ENCODE measurements around the gene MAN2B2. TPM values are rescaled to one million over a fixed set of nuclear protein-coding genes. Genes with fewer than 3 reads are reported as not detected.

The MAN2B2 gene
- total RNA-seq, 1 experiment from 2014 or later, result 12.1 TPM

- DNase-seq (ENCODE audit: low spot score), result no peak
Measured at GRCh38 chr4:6592804-6593563, 18.0 kb downstream of the MAN2B2 start.

DNA sequence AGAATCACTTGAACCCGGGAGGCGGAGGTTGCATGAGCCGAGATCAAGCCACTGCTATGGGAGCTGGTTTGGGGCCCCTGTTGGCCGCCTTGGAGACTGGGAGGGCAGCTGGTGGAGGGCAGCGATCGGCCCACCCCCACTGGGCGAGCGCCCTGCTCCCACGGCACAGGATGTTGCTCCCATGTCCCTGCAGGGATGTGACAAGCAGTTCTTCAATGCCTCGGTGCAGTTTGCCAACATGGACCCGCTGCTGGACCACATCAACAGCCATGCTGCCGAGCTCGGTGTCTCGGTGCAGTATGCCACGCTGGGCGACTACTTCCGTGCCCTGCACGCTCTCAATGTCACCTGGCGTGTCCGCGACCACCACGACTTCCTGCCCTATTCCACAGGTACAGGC, 19.4 kb downstream of the MAN2B2 start:
- no peak for DNase-seq (ENCODE audit: low spot score)

DNA sequence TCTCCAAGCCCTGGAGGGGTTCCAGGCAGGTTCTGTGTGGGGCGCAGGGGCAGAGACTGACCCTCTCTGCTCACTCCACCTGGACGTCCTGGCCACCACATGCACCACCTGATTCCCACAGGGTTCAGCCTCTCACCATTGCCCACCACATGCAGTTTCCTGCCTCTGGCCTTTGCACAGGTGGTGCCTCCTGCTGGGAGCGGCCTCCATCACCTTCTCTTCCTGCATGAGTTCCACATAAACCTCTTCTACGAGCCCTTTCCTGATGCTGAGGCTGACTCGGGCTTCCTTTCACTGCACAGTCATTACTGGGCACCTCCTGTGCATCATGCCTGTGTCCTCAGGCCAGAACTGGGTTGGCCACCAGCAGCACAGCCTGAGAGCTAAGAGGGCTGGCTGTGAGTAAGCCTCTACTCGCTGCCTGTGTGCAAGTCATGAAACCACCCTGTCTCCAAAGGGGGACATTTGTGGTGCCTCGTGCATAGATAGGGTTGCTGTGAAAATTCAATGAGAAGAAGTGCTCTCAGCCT, 19.9 kb downstream of the MAN2B2 start:
- no peak for DNase-seq (ENCODE audit: low spot score)

GRCh38 chr4:6595897-6596537, 21.0 kb downstream of the MAN2B2 start:
- peak; percentile 4 for DNase-seq (ENCODE audit: low spot score)

DNA sequence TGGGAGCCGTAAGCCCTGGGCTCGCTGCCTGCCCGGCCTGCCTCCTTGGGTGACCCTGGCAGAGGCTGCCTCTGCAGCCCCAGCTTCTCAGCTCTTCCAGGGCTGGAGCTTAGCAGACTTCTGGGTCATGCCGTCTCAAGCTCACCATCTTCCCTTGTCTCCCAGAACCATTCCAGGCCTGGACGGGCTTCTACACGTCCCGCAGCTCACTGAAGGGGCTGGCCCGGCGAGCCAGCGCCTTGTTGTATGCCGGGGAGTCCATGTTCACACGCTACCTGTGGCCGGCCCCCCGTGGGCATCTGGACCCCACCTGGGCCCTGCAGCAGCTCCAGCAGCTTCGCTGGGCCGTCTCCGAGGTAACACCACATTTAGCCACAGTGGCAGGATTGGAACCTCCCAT, 22.0 kb downstream of the MAN2B2 start:
- no peak for DNase-seq (ENCODE audit: low spot score)

DNA sequence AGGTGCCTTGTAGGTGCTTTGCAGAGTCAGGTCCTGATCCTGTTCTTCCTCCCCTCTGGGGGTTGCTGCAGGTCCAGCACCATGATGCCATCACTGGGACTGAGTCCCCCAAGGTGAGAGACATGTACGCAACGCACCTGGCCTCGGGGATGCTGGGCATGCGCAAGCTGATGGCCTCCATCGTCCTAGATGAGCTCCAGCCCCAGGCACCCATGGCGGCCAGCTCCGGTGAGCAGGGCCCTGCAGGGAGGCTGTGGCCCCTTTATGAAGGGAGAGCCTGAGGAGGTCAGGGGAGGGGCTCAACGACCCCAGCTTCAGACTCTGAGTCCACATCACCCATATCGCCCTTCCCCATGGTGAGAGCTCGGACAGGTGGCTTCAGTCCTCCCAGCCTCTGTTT, 23.1 kb downstream of the MAN2B2 start:
- no peak for DNase-seq (ENCODE audit: low spot score)

- no peak for DNase-seq (ENCODE audit: low spot score)
Measured at GRCh38 chr4:6598641-6599040, 23.7 kb downstream of the MAN2B2 start.

GRCh38 chr4:6601661-6602250, 26.8 kb downstream of the MAN2B2 start:
- DNase-seq (ENCODE audit: low spot score), result no peak

DNA sequence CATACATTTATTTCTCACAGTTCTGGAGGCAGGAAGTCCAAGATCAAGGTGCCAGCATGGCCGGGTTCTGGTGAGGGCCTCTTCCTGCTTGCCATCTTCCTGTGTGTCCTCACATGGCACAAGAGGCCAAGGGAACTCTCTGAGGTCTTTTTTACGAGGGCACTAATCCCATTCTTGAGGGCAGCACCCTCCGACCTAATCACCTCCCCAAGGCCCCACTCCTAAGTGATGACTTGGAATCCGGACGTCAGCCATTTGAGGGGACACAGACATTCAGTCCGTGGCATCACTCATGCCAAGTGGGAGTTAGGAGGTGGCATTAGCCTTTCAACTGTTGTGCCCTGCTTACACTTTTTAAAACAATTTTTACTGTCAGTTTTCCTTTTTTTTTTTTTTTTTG, 27.3 kb downstream of the MAN2B2 start:
- no peak for DNase-seq (ENCODE audit: low spot score)

- DNase-seq (ENCODE audit: low spot score), result no peak
Measured at GRCh38 chr4:6603128-6603527, 28.1 kb downstream of the MAN2B2 start.

DNA sequence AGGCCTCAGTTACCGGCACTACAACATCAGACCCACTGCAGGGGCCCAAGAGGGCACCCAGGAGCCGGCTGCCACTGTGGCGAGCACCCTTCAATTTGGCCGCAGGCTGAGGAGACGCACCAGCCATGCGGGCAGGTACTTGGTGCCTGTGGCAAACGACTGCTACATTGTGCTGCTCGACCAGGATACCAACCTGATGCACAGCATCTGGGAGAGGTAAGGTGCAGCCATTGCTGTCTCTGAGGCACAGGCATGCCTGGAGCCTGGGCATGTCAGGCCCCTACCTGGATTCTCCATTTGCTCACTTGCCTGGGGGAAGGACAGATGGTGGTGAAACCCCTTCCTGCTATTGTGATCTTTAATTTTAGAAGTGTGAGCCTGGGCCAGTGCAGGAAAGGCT, 30.1 kb downstream of the MAN2B2 start:
- DNase-seq (ENCODE audit: low spot score), result no peak

GRCh38 chr4:6605605-6606004, 30.6 kb downstream of the MAN2B2 start:
- no peak for DNase-seq (ENCODE audit: low spot score)

- DNase-seq (ENCODE audit: low spot score), result no peak
Measured at GRCh38 chr4:6606465-6607235, 31.7 kb downstream of the MAN2B2 start.

- DNase-seq (ENCODE audit: low spot score), result no peak
Measured at GRCh38 chr4:6607368-6608055, 32.5 kb downstream of the MAN2B2 start.

GRCh38 chr4:6608758-6609414, 33.9 kb downstream of the MAN2B2 start:
- DNase-seq (ENCODE audit: low spot score), result peak; percentile 18

DNA sequence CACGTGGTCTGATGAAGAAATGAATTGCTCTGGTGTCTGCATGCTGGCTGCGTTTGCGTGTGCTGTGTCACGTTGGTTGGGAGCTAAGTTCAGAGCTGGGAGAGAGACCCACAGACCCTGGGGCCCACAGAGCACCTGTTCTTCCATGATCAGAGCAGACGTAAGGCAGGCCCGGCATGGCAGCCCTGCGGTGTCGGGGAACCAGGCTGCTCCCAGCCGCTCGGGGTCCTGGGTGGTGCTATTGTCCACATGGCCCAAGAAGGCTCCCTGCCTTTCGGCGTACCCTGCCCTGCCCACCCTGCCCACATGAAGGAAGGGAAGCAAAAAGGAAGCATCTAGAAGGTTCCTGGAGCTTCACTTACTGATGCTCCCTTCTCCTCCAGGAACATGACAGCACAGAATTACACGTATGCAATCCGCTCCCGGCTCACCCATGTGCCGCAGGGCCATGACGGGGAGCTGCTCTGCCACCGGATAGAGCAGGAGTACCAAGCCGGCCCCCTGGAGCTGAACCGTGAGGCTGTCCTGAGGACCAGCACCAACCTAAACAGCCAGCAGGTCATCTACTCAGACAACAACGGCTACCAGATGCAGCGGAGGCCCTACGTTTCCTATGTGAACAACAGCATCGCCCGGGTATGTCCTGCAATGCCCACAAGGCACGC, 34.6 kb downstream of the MAN2B2 start:
- no peak for DNase-seq (ENCODE audit: low spot score)

GRCh38 chr4:6610856-6611430, 36.0 kb downstream of the MAN2B2 start:
- no peak for DNase-seq (ENCODE audit: low spot score)

- no peak for DNase-seq (ENCODE audit: low spot score)
Measured at GRCh38 chr4:6612961-6613675, 38.1 kb downstream of the MAN2B2 start.

Data from A172 (cell line).